GM19238 (cell line): ENCODE data around the gene DNAH8.

Source experiments
- DNase-seq: peaks from one replicate; pipeline ENCODE4 v3.0.0; 2011; ENCODE audit warnings: low spot score; ENCODE audit not compliant: insufficient read length

The DNAH8 gene

GRCh38 chr6:38968702-38969149 lies 253.6 kb downstream of the DNAH8 start:
- DNase-seq, result no peak

- peak; percentile 14 for DNase-seq
Measured at GRCh38 chr6:38973178-38974057, 258.3 kb downstream of the DNAH8 start.

- DNase-seq, result no peak
Measured at GRCh38 chr6:38974389-38975151, 259.5 kb downstream of the DNAH8 start.

- no peak for DNase-seq
Measured at GRCh38 chr6:38975621-38976049, 260.5 kb downstream of the DNAH8 start.

- DNase-seq, result no peak
Measured at GRCh38 chr6:38976051-38976450, 260.9 kb downstream of the DNAH8 start.

GRCh38 chr6:38976801-38977500 lies 261.8 kb downstream of the DNAH8 start:
- DNase-seq, result no peak

GRCh38 chr6:38978139-38978704 lies 263.1 kb downstream of the DNAH8 start:
- no peak for DNase-seq

GRCh38 chr6:38982470-38982869 lies 267.4 kb downstream of the DNAH8 start:
- no peak for DNase-seq

- no peak for DNase-seq
Measured at GRCh38 chr6:38984723-38985122, 269.6 kb downstream of the DNAH8 start.

GRCh38 chr6:38985839-38986238 lies 270.7 kb downstream of the DNAH8 start:
- no peak for DNase-seq

- DNase-seq, result no peak
Measured at GRCh38 chr6:38987503-38987902, 272.4 kb downstream of the DNAH8 start.

- DNase-seq, result no peak
Measured at GRCh38 chr6:38988736-38989449, 273.8 kb downstream of the DNAH8 start.

GRCh38 chr6:38990475-38990874 lies 275.4 kb downstream of the DNAH8 start:
- DNase-seq, result no peak

GRCh38 chr6:38996676-38997075 lies 281.6 kb downstream of the DNAH8 start:
- no peak for DNase-seq

- DNase-seq, result peak; percentile 11
Measured at GRCh38 chr6:38997128-38997761, 282.1 kb downstream of the DNAH8 start.

GRCh38 chr6:39003072-39003471 lies 288.0 kb downstream of the DNAH8 start:
- DNase-seq, result no peak

GRCh38 chr6:39003492-39003891 lies 288.4 kb downstream of the DNAH8 start:
- no peak for DNase-seq

GRCh38 chr6:39004801-39005200 lies 289.7 kb downstream of the DNAH8 start:
- DNase-seq, result no peak

- DNase-seq, result no peak
Measured at GRCh38 chr6:39005774-39006173, 290.7 kb downstream of the DNAH8 start.

- no peak for DNase-seq
Measured at GRCh38 chr6:39007575-39007974, 292.5 kb downstream of the DNAH8 start.
